ENCODE results near the gene GARRE1. TPM values are rescaled to one million over a fixed set of nuclear protein-coding genes. Genes with fewer than 3 reads are reported as not detected.

The GARRE1 gene
- polyA plus RNA-seq, 1 experiment, result 17.6 TPM

- no peak for TF ChIP-seq CTCF (IDR thresholded peaks at IDR 0.05; ENCODE audit: low read depth, low read length)
- CTCF ChIA-PET, result interaction anchor here (1.6 kb wide), 1 partner anchor 15 kb away, joined by 7 read pairs; no protein-coding TSS in a partner anchor
Observed at GRCh38 chr19:34235425-34235940, 18.9 kb upstream of the GARRE1 start.

GRCh38 chr19:34236035-34236987 lies 18.0 kb upstream of the GARRE1 start:
- no peak overlapping the region for H3K4me3 ChIP-seq (ENCODE audit: low read depth, low read length)
- DNase-seq (ENCODE audit: low read depth, low spot score), result peak; percentile 69
- no peaks in the 10 kb centered on the region for H3K9me3 ChIP-seq (ENCODE audit: control insufficient read depth, insufficient read depth, low read length)
- ChIA-PET POLR2A (interaction anchor here (0.6 to 1.1 kb wide), 6 partner anchors 11 to 130 kb away, joined by 3 to 7 read pairs (median 4); no protein-coding TSS in a partner anchor), CTCF (interaction anchor here (1.0 to 1.4 kb wide), 5 partner anchors 8 to 110 kb away, joined by 3 to 6 read pairs (median 4); no protein-coding TSS in a partner anchor)
- H3K27ac ChIP-seq (ENCODE audit: low read depth, low read length), result peak overlapping the region; percentile 3
- no peak for TF ChIP-seq CTCF (IDR thresholded peaks at IDR 0.05; ENCODE audit: low read depth, low read length)
- H3K27me3 ChIP-seq (ENCODE audit: control insufficient read depth, insufficient read depth, low read length), result no peaks in the 10 kb centered on the region

More at GRCh38 chr19:34235425-34235940, 18.9 kb upstream of the GARRE1 start:
- no peaks in the 10 kb centered on the region for H3K9me3 ChIP-seq (ENCODE audit: control insufficient read depth, insufficient read depth, low read length)
- H3K4me3 ChIP-seq (ENCODE audit: low read depth, low read length), result no peak overlapping the region
- no peaks in the 10 kb centered on the region for H3K27me3 ChIP-seq (ENCODE audit: control insufficient read depth, insufficient read depth, low read length)
- POLR2A ChIA-PET, result no interaction called here
- no peak for DNase-seq (ENCODE audit: low read depth, low spot score)
- no peak overlapping the region for H3K27ac ChIP-seq (ENCODE audit: low read depth, low read length)

- H3K27me3 ChIP-seq (ENCODE audit: control insufficient read depth, insufficient read depth, low read length), result no peaks in the 10 kb centered on the region
- no peak for DNase-seq (ENCODE audit: low read depth, low spot score)
- CTCF ChIA-PET, result interaction anchor here (1.0 to 1.4 kb wide), 4 partner anchors 9 to 109 kb away, joined by 4 to 6 read pairs (median 4); no protein-coding TSS in a partner anchor
- H3K4me3 ChIP-seq (ENCODE audit: low read depth, low read length), result no peak overlapping the region
- no peak overlapping the region for H3K27ac ChIP-seq (ENCODE audit: low read depth, low read length)
- no peaks in the 10 kb centered on the region for H3K9me3 ChIP-seq (ENCODE audit: control insufficient read depth, insufficient read depth, low read length)
- POLR2A ChIA-PET, result interaction anchor here (1.0 kb wide), 1 partner anchor 12 kb away, joined by 3 read pairs; no protein-coding TSS in a partner anchor
- no peak for TF ChIP-seq CTCF (IDR thresholded peaks at IDR 0.05; ENCODE audit: low read depth, low read length)
Observed at GRCh38 chr19:34237283-34237682, 17.1 kb upstream of the GARRE1 start.

- no peak for TF ChIP-seq CTCF (IDR thresholded peaks at IDR 0.05; ENCODE audit: low read depth, low read length)
- ChIA-PET POLR2A (interaction anchor here (0.5 kb wide), 1 partner anchor 90 kb away, joined by 5 read pairs; no protein-coding TSS in a partner anchor), CTCF (no interaction called here)
Observed at GRCh38 chr19:34237939-34238338, 16.4 kb upstream of the GARRE1 start.

More at GRCh38 chr19:34237939-34238338, 16.4 kb upstream of the GARRE1 start:
- Histone ChIP-seq H3K27me3 (ENCODE audit: control insufficient read depth, insufficient read depth, low read length) (no peaks in the 10 kb centered on the region), H3K4me3 (ENCODE audit: low read depth, low read length) (no peak overlapping the region), H3K27ac (ENCODE audit: low read depth, low read length) (no peak overlapping the region), H3K9me3 (ENCODE audit: control insufficient read depth, insufficient read depth, low read length) (no peaks in the 10 kb centered on the region)
- no peak for DNase-seq (ENCODE audit: low read depth, low spot score)
